ENCODE measurements around the gene ERVW-1.
A peak's percentile ranks its signal among the peaks of the same experiment; 100 is the strongest.
"Not testable (repeated sequence)": the region's sequence is repeated elsewhere in the genome, so short reads cannot be mapped to it uniquely, and the experiment has no call there.

ERVW-1 gene

DNA sequence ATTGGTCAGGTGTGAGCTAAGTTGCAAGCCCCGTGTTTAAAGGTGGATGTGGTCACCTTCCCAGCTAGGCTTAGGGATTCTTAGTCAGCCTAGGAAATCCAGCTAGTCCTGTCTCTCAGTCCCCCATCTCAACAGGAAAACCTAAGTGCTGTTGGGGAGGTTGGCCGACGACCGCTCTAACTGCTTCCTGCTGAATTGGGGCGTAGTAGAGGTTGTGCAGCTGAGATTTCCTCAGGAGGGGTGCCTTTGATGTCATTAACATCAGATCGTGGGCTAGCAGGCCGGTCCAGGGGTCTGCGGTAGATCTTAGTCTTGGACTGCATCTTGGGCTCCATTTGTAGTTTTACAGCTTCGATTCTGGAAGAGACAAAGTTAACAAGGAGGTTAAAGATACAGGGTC, 9.2 kb downstream of the ERVW-1 start:
- DNase-seq: not testable (repeated sequence)

DNA sequence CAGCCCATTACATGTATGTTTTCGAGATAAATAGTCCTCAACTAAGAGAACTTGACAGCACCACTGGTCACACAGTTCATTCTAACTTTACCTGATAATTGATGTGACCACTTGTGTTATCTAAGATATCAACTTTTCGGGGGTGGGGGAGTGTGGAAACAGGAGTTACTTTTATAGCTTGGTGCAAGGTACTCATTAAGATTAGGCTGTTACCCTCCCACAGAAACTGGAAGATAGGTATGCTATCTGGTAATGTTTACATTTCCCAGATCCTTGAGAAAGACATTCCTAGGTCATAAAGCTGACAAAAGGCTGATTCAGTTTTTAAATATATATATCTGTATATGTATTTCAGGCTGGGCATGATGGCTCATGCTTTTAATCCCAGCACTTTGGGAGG, 11.1 kb downstream of the ERVW-1 start:
- no peak for DNase-seq

DNA sequence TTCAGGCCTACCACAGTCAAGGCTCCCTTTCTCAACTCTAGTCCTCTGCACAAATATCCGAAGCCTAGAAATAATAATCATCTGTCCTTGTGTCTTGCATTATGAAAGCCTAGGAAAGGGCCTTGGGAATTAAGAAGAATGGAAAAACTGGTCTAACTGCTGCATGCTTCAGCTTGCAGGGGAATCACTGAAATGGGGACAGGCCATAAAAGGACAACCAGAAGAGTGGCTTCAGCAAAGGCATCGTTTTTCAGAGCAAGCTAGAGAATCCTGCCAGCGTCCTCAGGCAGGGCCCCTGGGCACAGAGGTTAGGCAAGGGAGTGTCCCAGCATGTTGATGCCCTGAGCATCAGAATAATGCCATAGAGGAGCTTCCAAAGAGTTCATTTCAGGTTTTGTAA, 13.2 kb downstream of the ERVW-1 start:
- no peak for DNase-seq

- DNase-seq: no peak
These were observed 15.2 kb downstream of the ERVW-1 start for GRCh38 chr7:92462560-92462959.

GRCh38 chr7:92461027-92462003, 16.4 kb downstream of the ERVW-1 start:
- DNase-seq: peak; percentile 33

GRCh38 chr7:92460510-92460909, 17.2 kb downstream of the ERVW-1 start:
- peak; percentile 7 for DNase-seq

- DNase-seq: peak; percentile 7
These were observed 17.6 kb downstream of the ERVW-1 start for GRCh38 chr7:92460109-92460508.

DNA sequence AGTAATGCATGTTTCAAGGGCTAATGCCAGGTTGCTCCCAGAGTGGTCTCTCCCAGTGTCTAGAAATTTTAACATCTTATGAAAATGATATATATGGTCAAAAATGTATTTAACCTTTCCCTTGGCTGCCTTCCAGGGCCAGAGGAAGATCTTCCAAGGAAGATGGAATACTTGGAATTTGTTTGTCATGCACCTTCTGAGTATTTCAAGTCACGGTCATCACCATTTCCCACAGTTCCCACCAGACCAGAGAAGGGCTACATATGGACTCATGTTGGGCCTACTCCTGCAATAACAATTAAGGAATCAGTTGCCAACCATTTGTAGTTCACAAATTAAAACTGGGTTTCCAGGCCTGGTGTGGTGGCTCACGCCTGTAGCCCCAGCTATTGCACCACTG, 21.5 kb downstream of the ERVW-1 start:
- DNase-seq: no peak

DNA sequence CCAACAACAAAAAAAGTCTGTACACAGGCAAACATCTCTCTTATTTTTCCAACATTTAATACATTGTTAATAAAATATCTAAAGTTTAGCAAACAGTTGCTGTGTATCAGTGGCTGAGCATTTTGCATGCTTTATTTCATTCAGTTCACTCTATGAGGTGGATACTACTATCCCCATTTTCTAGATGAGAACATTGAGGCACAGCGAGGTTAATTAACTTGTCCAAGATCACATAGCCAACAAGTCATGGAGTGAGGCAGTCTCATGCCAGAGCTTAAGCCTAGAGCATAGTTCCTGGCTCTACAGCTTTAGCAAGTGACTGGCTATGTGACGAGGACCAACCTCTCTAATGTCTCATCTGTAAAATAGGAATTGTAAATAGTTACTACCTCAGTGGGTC, 26.1 kb downstream of the ERVW-1 start:
- no peak for DNase-seq

GRCh38 chr7:92448205-92448747, 29.5 kb downstream of the ERVW-1 start:
- DNase-seq: peak; percentile 22

GRCh38 chr7:92447345-92448204, 30.2 kb downstream of the ERVW-1 start, which contains the start of gene GATAD1:
GATAD1 (plus strand) TSS chr7:92447482; CDS start chr7:92447730, 248 bp downstream.
- DNase-seq: peak; percentile 80

GRCh38 chr7:92446869-92447344, 30.8 kb downstream of the ERVW-1 start:
- no peak for DNase-seq

DNA sequence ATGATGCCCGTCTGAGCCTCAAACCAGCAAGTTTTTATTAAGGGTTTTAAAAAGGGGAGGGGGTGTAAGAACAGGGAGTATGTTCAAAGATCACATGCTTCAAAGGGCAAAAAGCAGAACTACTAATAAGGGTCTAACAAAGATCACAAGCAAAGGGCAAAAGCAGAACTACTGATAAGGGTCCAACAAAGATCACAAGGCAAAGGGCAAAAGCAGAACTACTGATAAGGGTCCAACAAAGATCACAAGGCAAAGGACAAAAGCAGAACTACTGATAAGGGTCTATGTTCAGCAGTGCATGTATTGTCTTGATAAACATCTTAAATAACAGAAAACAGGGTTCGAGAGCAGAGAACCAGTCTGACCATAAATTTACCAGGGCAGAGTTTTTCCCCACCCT, 35.0 kb downstream of the ERVW-1 start:
- DNase-seq: not testable (repeated sequence)

GRCh38 chr7:92437956-92438491, 39.7 kb downstream of the ERVW-1 start:
- no peak for DNase-seq

DNA sequence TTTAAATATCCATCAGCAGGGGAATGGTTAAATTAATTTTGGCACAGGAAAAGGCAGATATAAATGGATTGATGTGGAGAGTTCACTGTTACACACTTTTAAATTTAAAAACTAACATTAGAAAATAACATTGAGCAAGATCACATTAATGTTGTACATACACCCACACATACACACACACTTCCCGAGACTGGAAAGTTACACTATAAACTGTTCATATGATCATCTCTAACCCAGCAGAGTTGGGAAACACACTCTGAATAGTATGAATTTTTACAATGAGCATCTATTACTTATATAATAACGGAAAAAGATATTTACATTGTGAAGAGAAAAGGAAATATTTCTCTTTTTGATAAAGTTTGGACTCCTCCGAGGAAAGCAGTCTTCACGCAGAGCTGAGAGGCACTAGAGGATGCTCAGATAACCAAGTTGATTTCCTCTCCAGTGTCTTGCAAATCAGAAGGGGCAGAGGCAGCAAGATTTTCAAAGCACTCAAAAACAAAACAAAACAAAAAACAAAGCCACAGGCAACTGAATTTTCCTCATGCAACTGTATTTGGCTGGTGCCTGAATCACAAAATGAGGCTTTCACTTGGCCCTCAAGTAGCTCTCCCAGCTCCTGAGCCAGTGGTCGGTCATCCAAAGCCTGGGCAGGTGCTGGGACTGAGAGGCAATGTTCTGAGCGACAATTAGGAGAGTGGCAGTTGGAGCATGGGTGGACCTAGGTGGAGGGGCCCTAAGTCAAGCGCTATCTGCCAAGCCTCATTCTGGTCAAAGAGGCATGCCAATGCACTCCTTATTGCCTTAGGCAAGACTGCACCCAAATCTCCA, 40.9 kb downstream of the ERVW-1 start:
- no peak for DNase-seq

- no peak for DNase-seq
These were observed 42.2 kb downstream of the ERVW-1 start for GRCh38 chr7:92435542-92435941.

DNA sequence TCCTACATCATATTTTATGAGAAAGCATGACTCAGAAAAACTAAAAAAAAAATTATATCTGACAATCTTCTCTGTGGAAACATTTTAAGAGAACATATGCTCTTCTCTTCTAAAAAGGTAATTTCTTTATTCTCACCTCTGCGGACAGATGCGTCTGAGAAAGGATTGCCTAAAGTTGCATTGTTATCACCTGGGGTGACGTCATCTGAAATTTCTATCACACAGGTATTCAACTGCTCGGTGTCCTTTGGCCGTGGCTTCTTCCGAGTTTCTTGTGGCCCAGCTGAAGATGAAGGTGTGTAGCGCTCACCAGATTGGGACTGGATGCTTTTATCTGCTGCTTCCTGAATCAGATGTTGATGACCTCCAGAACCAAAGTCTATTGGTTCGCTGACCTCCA, 44.7 kb downstream of the ERVW-1 start:
- DNase-seq: no peak

GRCh38 chr7:92432299-92432946, 45.3 kb downstream of the ERVW-1 start:
- DNase-seq: no peak

DNA sequence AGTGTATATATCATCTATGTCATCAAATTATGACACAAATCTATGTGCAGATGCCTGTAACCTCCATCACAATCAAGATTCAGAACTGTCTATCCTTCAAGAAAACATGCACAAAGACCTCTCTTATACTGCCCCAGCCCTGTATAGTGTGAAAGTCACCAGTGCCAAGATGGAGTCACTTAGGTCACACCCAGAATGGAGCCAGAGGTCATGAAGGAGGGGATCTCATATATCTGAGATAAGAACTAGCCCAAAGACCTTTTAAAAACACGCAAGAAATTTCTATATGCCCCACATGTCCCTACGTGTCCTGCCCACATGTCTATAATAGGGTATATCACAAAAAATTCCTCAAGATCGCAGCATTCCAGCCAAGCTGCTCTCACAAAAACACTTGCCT, 50.6 kb downstream of the ERVW-1 start:
- no peak for DNase-seq

- no peak for DNase-seq
These were observed 52.3 kb downstream of the ERVW-1 start for GRCh38 chr7:92425311-92425947.

GRCh38 chr7:92423710-92424131, 54.0 kb downstream of the ERVW-1 start:
- no peak for DNase-seq
